C4-2B (cell line): ENCODE results near the gene PLAGL2.

ENCODE experiments used
- H3K27ac ChIP-seq: fragments of 450-650 bp; 2 replicates; pipeline ENCODE4 v1.5.1; 2017
- CTCF ChIP-seq: fragments of 450-650 bp; conservative IDR thresholded peaks from 2 replicates; pipeline ENCODE4 v1.5.1; 2017; ENCODE audit warnings: mild to moderate bottlenecking
- ZFX ChIP-seq: fragments of 450-650 bp; IDR thresholded peaks from 2 replicates; pipeline ENCODE4 v1.6.1; 2017

The PLAGL2 gene

DNA sequence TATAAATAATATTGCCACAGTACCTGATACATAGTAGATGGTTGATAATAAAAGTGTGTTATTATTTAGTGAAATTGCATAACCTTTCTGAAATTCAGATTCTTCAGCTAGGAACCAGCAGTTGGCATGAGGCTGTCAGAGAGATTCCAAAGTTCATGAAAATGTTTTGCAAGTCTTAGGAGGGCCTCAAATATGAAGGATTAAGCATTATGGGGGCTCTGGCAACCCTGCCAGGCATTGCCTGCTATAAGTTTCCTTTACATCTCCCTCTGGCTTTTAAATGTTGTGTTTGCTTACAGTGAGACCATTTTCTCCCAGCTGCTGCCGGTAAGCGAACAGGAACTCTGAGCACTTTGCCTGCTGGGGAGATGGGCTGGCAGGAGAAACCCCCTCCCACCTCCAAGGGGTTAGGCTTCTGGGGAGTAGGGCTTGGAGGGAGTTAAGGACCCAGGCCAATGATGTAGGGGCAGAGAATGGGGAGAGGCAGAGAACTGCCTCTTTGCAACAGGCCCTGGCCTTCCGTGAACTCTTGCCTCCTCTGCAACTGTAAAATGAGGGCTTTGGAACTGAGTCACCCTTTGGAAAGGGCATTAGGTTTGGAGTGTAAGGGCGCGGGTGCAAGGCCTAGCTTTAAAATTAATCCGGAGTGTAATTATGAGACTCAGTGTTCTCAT is 36.7 kb upstream of the PLAGL2 start:
- no peak overlapping the region for H3K27ac ChIP-seq
- TF ChIP-seq CTCF: no peak
- no peak for TF ChIP-seq ZFX

DNA sequence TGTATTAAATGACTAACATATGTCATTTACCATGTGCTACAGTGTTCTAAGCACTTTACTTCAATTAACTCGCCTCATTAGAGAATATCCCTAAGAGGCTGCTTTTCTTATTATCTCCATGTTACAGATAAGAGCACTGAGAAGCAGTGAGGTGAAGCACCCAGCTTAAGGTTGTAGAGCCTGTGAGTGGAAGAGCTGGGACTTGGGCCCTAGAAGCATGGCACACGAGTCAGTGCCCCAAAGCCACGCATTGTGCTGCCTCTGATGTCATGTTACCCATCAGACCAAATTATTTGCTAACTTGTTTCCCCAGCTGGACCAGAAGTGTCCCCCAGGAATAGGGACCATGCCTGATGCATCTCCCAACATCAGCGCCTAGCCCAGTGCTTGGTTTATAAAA is 34.3 kb upstream of the PLAGL2 start:
- TF ChIP-seq ZFX (no peak), CTCF (no peak)
- no peak overlapping the region for H3K27ac ChIP-seq

DNA sequence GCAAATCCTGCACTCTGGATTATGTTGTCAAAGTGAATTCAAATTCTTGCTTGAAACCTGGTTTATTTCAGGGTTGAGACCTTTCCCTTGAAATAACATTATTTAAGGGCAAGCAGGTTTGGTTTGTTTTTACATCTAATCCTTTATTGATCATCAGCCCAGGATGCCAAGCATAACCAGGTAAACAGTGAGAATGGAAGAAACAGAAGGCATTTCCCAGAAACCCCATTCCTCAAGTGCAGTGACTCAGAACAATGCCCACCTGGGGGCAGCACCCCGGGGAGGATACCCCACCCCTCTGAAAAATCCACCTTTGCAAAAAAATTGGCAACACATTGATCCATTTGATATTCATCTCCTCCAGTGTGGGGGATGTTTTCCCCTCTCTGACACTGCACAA is 32.7 kb upstream of the PLAGL2 start:
- TF ChIP-seq CTCF (no peak; the same call in 1 of the 2 replicates), ZFX (no peak)

GRCh38 chr20:32238483-32239425 is 31.2 kb upstream of the PLAGL2 start:
- no peak overlapping the region for H3K27ac ChIP-seq
- no peak for TF ChIP-seq ZFX
- TF ChIP-seq CTCF: no peak

More for the DNA sequence above, 32.7 kb upstream of the PLAGL2 start:
- H3K27ac ChIP-seq: peak overlapping the region; percentile 24; the same call in 1 of the 2 replicates

- TF ChIP-seq ZFX (no peak), CTCF (no peak)
- no peak overlapping the region for H3K27ac ChIP-seq
These were observed 29.9 kb upstream of the PLAGL2 start for GRCh38 chr20:32237419-32237818.

DNA sequence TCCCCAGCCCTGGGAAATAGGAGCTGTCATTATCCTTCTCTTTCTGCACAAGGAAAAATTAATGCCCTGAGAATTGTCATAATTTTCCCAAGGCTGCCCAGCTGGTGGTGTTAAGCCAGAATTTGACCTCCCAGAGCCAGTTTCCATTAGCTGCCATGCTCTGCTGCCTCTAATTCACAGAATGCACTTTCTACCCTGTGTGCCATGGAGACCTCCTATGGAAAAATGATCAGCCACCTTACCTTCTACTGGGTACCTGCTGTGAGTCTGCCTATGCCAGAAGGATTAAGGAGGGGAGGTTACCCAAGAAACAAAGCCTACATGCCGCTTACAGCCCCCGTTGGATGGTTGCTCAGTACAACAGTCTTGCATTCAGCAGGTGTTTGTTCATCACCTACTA is 29.3 kb upstream of the PLAGL2 start:
- TF ChIP-seq ZFX: no peak
- TF ChIP-seq CTCF: no peak
- H3K27ac ChIP-seq: no peak overlapping the region; the same call in 1 of the 2 replicates

DNA sequence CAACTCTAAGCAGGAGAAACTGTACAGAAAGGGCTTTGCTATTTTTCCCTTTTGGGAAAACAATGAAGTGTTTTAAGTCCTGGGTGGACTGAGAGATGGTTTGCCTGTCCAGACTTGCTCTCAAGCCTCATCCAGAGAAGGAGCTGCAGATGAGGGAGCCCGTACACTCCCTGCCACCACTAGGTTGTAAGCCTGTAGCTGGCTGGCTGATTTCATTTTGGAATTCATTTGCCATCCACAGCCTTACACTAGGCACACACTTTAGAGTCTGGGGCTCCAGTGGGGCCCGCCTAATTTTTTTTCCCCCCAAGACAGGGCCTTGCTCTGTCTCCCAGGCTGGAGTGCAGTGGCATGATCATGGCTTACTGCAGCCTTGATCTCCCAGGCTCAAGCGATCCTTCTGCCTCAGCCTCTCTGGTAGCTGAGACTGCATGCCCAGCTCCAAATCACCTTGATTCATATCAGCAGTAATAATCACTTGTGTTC is 28.5 kb upstream of the PLAGL2 start:
- TF ChIP-seq ZFX: no peak
- TF ChIP-seq CTCF: no peak
- H3K27ac ChIP-seq: peak overlapping the region; percentile 37
